NB4 (cell line): Measurements from ENCODE around the gene PCDHGA1.

Experiments used
- MAX ChIP-seq: IDR thresholded peaks from 2 replicates; pipeline ENCODE4 v1.6.1; 2011; ENCODE audit warnings: low read depth, low read length
- TF ChIP-seq, protein P1 (sequence below): IDR thresholded peaks from one replicate; pipeline ENCODE4 v1.5.1; 2012; ENCODE audit warnings: low read depth, low read length

GRCh38 chr5:141528291-141528984 is 198.1 kb downstream of the PCDHGA1 start:
- TF ChIP-seq, protein P1, sequence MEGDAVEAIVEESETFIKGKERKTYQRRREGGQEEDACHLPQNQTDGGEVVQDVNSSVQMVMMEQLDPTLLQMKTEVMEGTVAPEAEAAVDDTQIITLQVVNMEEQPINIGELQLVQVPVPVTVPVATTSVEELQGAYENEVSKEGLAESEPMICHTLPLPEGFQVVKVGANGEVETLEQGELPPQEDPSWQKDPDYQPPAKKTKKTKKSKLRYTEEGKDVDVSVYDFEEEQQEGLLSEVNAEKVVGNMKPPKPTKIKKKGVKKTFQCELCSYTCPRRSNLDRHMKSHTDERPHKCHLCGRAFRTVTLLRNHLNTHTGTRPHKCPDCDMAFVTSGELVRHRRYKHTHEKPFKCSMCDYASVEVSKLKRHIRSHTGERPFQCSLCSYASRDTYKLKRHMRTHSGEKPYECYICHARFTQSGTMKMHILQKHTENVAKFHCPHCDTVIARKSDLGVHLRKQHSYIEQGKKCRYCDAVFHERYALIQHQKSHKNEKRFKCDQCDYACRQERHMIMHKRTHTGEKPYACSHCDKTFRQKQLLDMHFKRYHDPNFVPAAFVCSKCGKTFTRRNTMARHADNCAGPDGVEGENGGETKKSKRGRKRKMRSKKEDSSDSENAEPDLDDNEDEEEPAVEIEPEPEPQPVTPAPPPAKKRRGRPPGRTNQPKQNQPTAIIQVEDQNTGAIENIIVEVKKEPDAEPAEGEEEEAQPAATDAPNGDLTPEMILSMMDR: no peak
- no peak for TF ChIP-seq MAX
